ENCODE data around the gene AGTR1.

- TF ChIP-seq CTCF (IDR thresholded peaks at IDR 0.05; ENCODE audit: low read depth, low read length, missing input control) (no peak), RAD21 (IDR thresholded peaks at IDR 0.05) (no peak), TAF1 (conservative IDR thresholded peaks at IDR 0.05) (no peak), EGR1 (IDR thresholded peaks at IDR 0.05; ENCODE audit: low read depth in 2 of 2) (no peak), FOXA1 (IDR thresholded peaks at IDR 0.05) (no peak), SP1 (IDR thresholded peaks at IDR 0.05) (no peak), REST (IDR thresholded peaks at IDR 0.05) (no peak), GABPA (IDR thresholded peaks at IDR 0.05 in 1 of 2, conservative IDR thresholded peaks at IDR 0.05 in 1 of 2) (no peak), JUND (IDR thresholded peaks at IDR 0.05) (no peak), ZBTB33 (IDR thresholded peaks at IDR 0.05) (no peak), YY1 (IDR thresholded peaks at IDR 0.05) (no peak), FOXA2 (IDR thresholded peaks at IDR 0.05) (no peak)
- TF ChIP-seq, protein P1, sequence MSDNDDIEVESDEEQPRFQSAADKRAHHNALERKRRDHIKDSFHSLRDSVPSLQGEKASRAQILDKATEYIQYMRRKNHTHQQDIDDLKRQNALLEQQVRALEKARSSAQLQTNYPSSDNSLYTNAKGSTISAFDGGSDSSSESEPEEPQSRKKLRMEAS (IDR thresholded peaks at IDR 0.05) = no peak
- TF ChIP-seq, protein P2, sequence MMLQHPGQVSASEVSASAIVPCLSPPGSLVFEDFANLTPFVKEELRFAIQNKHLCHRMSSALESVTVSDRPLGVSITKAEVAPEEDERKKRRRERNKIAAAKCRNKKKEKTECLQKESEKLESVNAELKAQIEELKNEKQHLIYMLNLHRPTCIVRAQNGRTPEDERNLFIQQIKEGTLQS (IDR thresholded peaks at IDR 0.05) = no peak
Measured at GRCh38 chr3:148751461-148751860, 53.8 kb downstream of the AGTR1 start.
